Breast epithelium (tissue), 4 donors: ENCODE measurements around the gene HUNK. TPM values are rescaled to one million over a fixed set of nuclear protein-coding genes. Genes with fewer than 3 reads are reported as not detected.

Experiments used
- DNase-seq, 2 donors: peaks; one replicate each; pipeline ENCODE4 v3.0.0-alpha.2; 2019; ENCODE audit warnings: low spot score in 2 of 2
- H3K27ac ChIP-seq, 2 donors: fragments of 200-600 bp; sonication (generic) in 1 of 2; one replicate each; pipeline ENCODE4 v1.5.1; 2016 to 2019; ENCODE audit warnings: mild to moderate bottlenecking in 1 of 2
- H3K27me3 ChIP-seq, 2 donors: fragments of 200-600 bp; sonication (generic) in 1 of 2; one replicate each; pipeline versions ENCODE4 v1.5.1 to v1.6.0; 2017 to 2019; ENCODE audit warnings: control low read depth in 1 of 2, mild to moderate bottlenecking in 1 of 2
- H3K36me3 ChIP-seq: fragments of 200-600 bp; one replicate; pipeline ENCODE4 v1.5.1; 2019
- H3K4me1 ChIP-seq, 2 donors: fragments of 200-600 bp; sonication (generic); one replicate each; pipeline ENCODE4 v1.5.1; 2016 to 2019; ENCODE audit warnings: control low read depth in 1 of 2
- H3K4me3 ChIP-seq, 3 donors: fragments of 200-600 bp; sonication (generic); 1 replicate in 2 of 3; 2 replicates in 1 of 3; pipeline ENCODE4 v1.5.1; 2016 to 2019; ENCODE audit warnings: mild to moderate bottlenecking in 3 of 3, moderate library complexity in 2 of 3
- H3K9me3 ChIP-seq, 2 donors: fragments of 200-600 bp; sonication (generic) in 1 of 2; one replicate each; pipeline ENCODE4 v1.5.1; 2016 to 2019; ENCODE audit warnings: control low read depth in 1 of 2
- POLR2A ChIP-seq: fragments of 450-650 bp; IDR thresholded peaks from one replicate; pipeline ENCODE4 v1.6.1; 2016; ENCODE audit warnings: antibody characterized with exemption, mild to moderate bottlenecking, moderate library complexity
- POLR2AphosphoS5 ChIP-seq, 3 donors: sonication (generic); formaldehyde crosslinking; IDR thresholded peaks; one replicate each; pipeline ENCODE4 v1.6.1; 2017; ENCODE audit warnings: antibody characterized with exemption in 3 of 3
- intact Hi-C: fragments of 100-400 bp; cut with DNase I; formaldehyde crosslinking; loops from one replicate; pipeline ENCODE4 v1.15.1; 2023; ENCODE audit warnings: low total_unique reads
- total RNA-seq, 3 donors: library from RNA; depleted of rRNA; stranded (reverse); fragments of >200 nt; gene quantifications; one replicate each; pipeline ENCODE4 v1.1.0, GENCODE V29; 2016
- TF ChIP-seq, protein P1 (sequence below), 3 donors: fragments of 450-650 bp; IDR thresholded peaks; one replicate each; pipeline ENCODE4 v1.5.1; 2016 to 2017; ENCODE audit warnings: antibody characterized with exemption in 3 of 3, mild to moderate bottlenecking in 3 of 3, moderate library complexity in 3 of 3

Gene HUNK
- total RNA-seq, 3 donors from 2014 or later: 0.32 to 2.0 (median 1.3) TPM

DNA sequence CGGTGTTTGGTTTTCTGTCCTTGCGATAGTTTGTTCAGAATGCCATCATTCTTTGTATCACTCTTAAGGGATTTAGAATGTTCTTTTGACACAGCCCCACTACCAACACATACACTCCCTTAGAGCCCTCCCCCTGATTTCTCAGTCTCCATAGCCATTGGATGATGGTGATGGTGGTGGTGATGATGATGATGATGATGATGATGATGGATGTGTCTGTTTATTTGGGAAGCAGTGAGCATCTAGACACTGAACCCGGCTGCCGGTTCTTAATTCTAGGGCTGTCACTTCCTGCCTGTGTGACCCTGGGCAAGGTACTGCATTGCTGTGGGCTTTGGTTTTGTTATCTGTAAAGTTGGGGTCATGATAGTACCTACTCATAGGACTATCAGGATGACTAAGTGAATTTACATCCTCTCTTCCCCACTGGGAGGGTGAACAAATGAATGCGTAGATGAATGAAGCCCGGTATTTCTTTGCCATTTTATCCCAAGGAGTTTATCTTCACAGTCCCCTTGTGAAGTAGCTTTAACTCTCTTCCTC lies 100.7 kb downstream of the HUNK start:
- no peaks in the 10 kb centered on the region for H3K4me1 ChIP-seq
- H3K9me3 ChIP-seq: no peaks in the 10 kb centered on the region
- no peak for DNase-seq
- intact Hi-C loops: no loop called here
- TF ChIP-seq POLR2A: no peak
- TF ChIP-seq, protein P1, sequence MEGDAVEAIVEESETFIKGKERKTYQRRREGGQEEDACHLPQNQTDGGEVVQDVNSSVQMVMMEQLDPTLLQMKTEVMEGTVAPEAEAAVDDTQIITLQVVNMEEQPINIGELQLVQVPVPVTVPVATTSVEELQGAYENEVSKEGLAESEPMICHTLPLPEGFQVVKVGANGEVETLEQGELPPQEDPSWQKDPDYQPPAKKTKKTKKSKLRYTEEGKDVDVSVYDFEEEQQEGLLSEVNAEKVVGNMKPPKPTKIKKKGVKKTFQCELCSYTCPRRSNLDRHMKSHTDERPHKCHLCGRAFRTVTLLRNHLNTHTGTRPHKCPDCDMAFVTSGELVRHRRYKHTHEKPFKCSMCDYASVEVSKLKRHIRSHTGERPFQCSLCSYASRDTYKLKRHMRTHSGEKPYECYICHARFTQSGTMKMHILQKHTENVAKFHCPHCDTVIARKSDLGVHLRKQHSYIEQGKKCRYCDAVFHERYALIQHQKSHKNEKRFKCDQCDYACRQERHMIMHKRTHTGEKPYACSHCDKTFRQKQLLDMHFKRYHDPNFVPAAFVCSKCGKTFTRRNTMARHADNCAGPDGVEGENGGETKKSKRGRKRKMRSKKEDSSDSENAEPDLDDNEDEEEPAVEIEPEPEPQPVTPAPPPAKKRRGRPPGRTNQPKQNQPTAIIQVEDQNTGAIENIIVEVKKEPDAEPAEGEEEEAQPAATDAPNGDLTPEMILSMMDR (IDR thresholded peaks at IDR 0.05): no peak
- TF ChIP-seq POLR2AphosphoS5 (IDR thresholded peaks at IDR 0.05): no peak
- H3K4me3 ChIP-seq: no peak overlapping the region
- H3K36me3 ChIP-seq: no peaks in the 10 kb centered on the region
- H3K27ac ChIP-seq: no peak overlapping the region
- H3K27me3 ChIP-seq: no peaks in the 10 kb centered on the region

DNA sequence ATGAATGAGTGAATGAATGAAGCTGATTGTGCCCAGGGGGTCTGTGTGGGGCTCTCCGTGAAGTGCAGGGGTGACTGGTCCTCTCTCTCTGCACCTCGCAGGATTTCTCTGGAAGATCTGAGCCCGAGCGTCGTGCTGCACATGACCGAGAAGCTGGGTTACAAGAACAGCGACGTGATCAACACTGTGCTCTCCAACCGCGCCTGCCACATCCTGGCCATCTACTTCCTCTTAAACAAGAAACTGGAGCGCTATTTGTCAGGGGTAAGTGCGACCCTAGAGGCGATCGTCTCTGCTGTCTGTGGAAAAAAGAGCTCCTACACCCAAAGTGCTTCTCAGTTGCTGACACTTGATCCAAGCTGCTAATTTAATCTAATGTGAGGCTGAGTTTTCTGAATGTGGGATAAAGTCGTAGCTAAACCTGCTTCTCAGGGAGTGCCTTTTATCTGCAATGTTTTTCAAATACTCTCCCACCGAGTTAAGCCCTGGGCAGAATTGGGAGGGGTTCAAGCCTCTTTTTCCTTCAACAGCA lies 101.7 kb downstream of the HUNK start:
- Histone ChIP-seq H3K36me3 (no peaks in the 10 kb centered on the region), H3K4me3 (no peak overlapping the region), H3K27ac (no peak overlapping the region), H3K9me3 (no peaks in the 10 kb centered on the region), H3K4me1 (no peaks in the 10 kb centered on the region), H3K27me3 (no peaks in the 10 kb centered on the region)
- DNase-seq: no peak
- intact Hi-C loops: no loop called here
- TF ChIP-seq, protein P1 (IDR thresholded peaks at IDR 0.05): no peak
- TF ChIP-seq POLR2AphosphoS5 (IDR thresholded peaks at IDR 0.05) (no peak), POLR2A (no peak)

DNA sequence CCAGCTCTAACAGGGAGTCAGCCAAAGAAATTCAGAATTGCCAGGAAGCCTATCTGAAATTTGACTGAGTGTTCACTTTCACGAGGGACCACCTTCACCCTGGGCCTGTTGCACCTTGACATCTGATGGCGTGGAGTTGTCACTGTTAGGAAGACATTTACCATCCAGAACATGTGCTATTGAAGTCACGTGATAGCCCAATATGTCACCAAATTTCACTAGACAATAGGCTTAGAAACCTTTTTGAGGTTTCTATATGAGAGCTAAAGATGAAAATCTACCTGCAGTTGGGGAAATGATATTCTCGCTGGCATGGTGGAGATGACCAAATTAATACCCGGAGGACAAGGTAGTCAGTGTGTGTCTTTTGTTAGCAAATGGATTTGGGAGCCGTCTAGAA lies 102.7 kb downstream of the HUNK start:
- no peaks in the 10 kb centered on the region for H3K27me3 ChIP-seq
- no peaks in the 10 kb centered on the region for H3K4me1 ChIP-seq
- no peaks in the 10 kb centered on the region for H3K9me3 ChIP-seq
- DNase-seq: no peak
- TF ChIP-seq POLR2A (no peak), POLR2AphosphoS5 (IDR thresholded peaks at IDR 0.05) (no peak)
- TF ChIP-seq, protein P1 (IDR thresholded peaks at IDR 0.05): no peak
- H3K4me3 ChIP-seq: no peak overlapping the region
- intact Hi-C loops: no loop called here
- no peaks in the 10 kb centered on the region for H3K36me3 ChIP-seq
- no peak overlapping the region for H3K27ac ChIP-seq

DNA sequence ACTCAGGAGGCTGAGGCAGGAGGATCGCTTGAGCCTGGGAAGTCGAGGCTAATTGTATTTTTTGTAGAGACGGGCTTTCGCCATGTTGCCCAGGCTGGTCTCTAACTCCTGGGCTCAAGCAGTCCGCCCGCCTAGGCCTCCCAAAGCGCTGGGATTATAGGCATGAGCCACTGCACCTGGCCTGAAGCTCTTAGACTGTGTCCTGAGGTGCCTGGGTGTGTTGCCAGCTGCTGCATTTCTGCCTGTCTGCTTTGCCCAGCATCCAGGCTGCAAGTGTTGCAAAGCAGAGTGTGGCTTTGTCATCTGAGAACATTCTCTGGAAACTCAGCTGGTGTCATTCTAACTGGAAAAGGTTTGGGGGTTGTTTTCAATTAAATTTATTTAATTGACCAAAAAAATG lies 105.0 kb downstream of the HUNK start:
- Histone ChIP-seq H3K9me3 (no peaks in the 10 kb centered on the region), H3K27me3 (no peaks in the 10 kb centered on the region), H3K27ac (no peak overlapping the region), H3K4me3 (no peak overlapping the region), H3K4me1 (no peaks in the 10 kb centered on the region), H3K36me3 (no peaks in the 10 kb centered on the region)
- no peak for TF ChIP-seq POLR2A
- intact Hi-C loops: no loop called here
- DNase-seq: no peak

DNA sequence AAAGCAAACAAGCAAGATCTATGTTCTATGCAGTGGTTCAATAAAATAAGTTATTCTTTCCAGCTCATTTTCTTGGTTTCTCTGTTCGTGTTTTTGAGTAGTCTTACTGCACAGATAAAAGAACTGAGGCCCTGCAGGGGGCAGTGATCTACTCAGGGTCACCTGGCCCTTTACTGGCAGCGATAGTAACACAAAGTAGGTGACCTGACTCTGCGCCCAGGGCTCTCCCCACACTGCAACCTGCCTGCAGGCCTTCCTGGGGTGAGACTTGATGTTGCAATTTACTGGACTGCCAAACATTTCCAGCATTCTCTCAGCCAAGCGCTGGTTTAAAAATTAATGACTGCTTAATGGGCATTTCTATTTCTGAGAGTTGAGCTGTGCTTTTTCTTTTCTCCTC lies 110.3 kb downstream of the HUNK start:
- no peak for DNase-seq
- Histone ChIP-seq H3K4me1 (no peaks in the 10 kb centered on the region), H3K36me3 (no peaks in the 10 kb centered on the region), H3K27me3 (no peaks in the 10 kb centered on the region), H3K27ac (no peak overlapping the region), H3K9me3 (no peaks in the 10 kb centered on the region), H3K4me3 (no peak overlapping the region)
- TF ChIP-seq POLR2A: no peak
- TF ChIP-seq POLR2AphosphoS5 (IDR thresholded peaks at IDR 0.05): no peak
- intact Hi-C loops: no loop called here

DNA sequence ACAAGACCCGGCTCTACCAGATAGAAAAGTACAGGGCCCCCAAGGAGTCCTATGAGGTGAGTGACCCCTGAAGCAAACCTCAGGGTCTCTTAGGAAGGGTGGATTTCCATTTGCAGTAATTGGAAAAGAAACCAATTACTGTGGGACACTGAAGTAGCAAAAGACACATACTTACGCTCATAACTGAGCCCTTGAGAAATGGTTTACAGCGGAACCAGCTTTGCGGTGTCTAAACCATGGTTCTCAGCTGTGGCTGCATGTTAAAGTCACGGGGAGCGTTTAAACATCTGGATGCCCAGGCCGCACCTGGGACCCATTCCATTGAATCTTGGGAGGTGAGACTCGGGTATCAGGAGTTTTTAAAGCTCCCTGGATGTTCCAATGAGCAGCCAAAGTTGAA lies 110.7 kb downstream of the HUNK start:
- Histone ChIP-seq H3K4me1 (no peaks in the 10 kb centered on the region), H3K27ac (no peak overlapping the region), H3K27me3 (no peaks in the 10 kb centered on the region), H3K4me3 (no peak overlapping the region), H3K36me3 (no peaks in the 10 kb centered on the region), H3K9me3 (no peaks in the 10 kb centered on the region)
- TF ChIP-seq, protein P1 (IDR thresholded peaks at IDR 0.05): no peak
- TF ChIP-seq POLR2A (no peak), POLR2AphosphoS5 (IDR thresholded peaks at IDR 0.05) (no peak)
- intact Hi-C loops: no loop called here
- DNase-seq: no peak
